A673 (cell line): ENCODE measurements around the gene LAMA3.

ENCODE experiments used
- EZH2 ChIP-seq: fragments of 200-600 bp; sonication (generic); IDR thresholded peaks from 2 replicates; pipeline ENCODE4 v1.6.1; 2017; ENCODE audit warnings: borderline replicate concordance, low read depth, mild to moderate bottlenecking, mixed read lengths, antibody characterized with exemption, low read length; ENCODE audit not compliant: poor library complexity, severe bottlenecking
- TF ChIP-seq, protein P1 (sequence below): fragments of 300-800, 200-600 bp; sonication (generic); conservative IDR thresholded peaks from 2 replicates; pipeline ENCODE4 v1.5.1; 2017; ENCODE audit warnings: low read depth, mild to moderate bottlenecking, antibody characterized with exemption, low read length, moderate library complexity, mixed read lengths

GRCh38 chr18:23921716-23922285 is 232.5 kb downstream of the LAMA3 start:
- TF ChIP-seq, protein P1, sequence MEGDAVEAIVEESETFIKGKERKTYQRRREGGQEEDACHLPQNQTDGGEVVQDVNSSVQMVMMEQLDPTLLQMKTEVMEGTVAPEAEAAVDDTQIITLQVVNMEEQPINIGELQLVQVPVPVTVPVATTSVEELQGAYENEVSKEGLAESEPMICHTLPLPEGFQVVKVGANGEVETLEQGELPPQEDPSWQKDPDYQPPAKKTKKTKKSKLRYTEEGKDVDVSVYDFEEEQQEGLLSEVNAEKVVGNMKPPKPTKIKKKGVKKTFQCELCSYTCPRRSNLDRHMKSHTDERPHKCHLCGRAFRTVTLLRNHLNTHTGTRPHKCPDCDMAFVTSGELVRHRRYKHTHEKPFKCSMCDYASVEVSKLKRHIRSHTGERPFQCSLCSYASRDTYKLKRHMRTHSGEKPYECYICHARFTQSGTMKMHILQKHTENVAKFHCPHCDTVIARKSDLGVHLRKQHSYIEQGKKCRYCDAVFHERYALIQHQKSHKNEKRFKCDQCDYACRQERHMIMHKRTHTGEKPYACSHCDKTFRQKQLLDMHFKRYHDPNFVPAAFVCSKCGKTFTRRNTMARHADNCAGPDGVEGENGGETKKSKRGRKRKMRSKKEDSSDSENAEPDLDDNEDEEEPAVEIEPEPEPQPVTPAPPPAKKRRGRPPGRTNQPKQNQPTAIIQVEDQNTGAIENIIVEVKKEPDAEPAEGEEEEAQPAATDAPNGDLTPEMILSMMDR: no peak
- no peak for TF ChIP-seq EZH2
